Fibroblast of lung (primary cell): ENCODE measurements around the gene SLC4A1. TPM values are rescaled to one million over a fixed set of nuclear protein-coding genes. Genes with fewer than 3 reads are reported as not detected.

Experiments
- DNase-seq, 2 donors: peaks; one replicate each; pipeline versions ENCODE4 v3.0.0 to v3.0.0-alpha.2; 2010; ENCODE audit warnings: low read depth in 2 of 2
- H2AFZ ChIP-seq: 2 replicates; pipeline ENCODE4 v1.5.1; 2012; ENCODE audit warnings: low read length, control low read depth, inconsistent platforms
- H3K27ac ChIP-seq: 2 replicates; pipeline ENCODE4 v1.5.1; 2011; ENCODE audit warnings: low read length, control low read depth; ENCODE audit not compliant: insufficient read depth
- H3K27me3 ChIP-seq: 2 replicates; pipeline ENCODE4 v1.5.1; 2011; ENCODE audit warnings: mild to moderate bottlenecking, low read length; ENCODE audit not compliant: control insufficient read depth, insufficient read depth
- H3K36me3 ChIP-seq: 2 replicates; pipeline ENCODE4 v1.5.1; 2011; ENCODE audit warnings: low read length; ENCODE audit not compliant: control insufficient read depth, insufficient read depth
- H3K4me1 ChIP-seq: 2 replicates; pipeline ENCODE4 v1.5.1; 2011; ENCODE audit warnings: low read length; ENCODE audit not compliant: control insufficient read depth, insufficient read depth; ENCODE audit errors: extremely low read depth
- H3K4me2 ChIP-seq: 2 replicates; pipeline ENCODE4 v1.5.1; 2011; ENCODE audit warnings: low read length, control low read depth; ENCODE audit not compliant: insufficient read depth; ENCODE audit errors: extremely low read depth
- H3K4me3 ChIP-seq, 4 experiments: fragments of 200-600 bp in 1 of 4; sonication (generic) in 1 of 4; replicated peaks in 1 of 4; 2 replicates each; pipeline ENCODE4 v1.5.1; 2011 to 2016; ENCODE audit warnings: low read length in 4 of 4, low read depth in 3 of 4, mild to moderate bottlenecking in 3 of 4, control low read depth in 2 of 4, inconsistent platforms in 1 of 4, mixed read lengths in 1 of 4; ENCODE audit not compliant: insufficient read depth in 1 of 4; ENCODE audit errors: control extremely low read depth in 1 of 4
- H3K79me2 ChIP-seq: 2 replicates; pipeline ENCODE4 v1.5.1; 2012; ENCODE audit warnings: mild to moderate bottlenecking, low read length, inconsistent platforms; ENCODE audit not compliant: control insufficient read depth, insufficient read depth
- H3K9ac ChIP-seq: 2 replicates; pipeline ENCODE4 v1.5.1; 2011; ENCODE audit warnings: mild to moderate bottlenecking, low read length, control low read depth; ENCODE audit not compliant: insufficient read depth
- H3K9me3 ChIP-seq: 2 replicates; pipeline ENCODE4 v1.5.1; 2012; ENCODE audit warnings: low read depth, low read length; ENCODE audit not compliant: control insufficient read depth, insufficient read depth
- H4K20me1 ChIP-seq: 2 replicates; pipeline ENCODE4 v1.5.1; 2011; ENCODE audit warnings: low read length; ENCODE audit not compliant: control insufficient read depth, insufficient read depth; ENCODE audit errors: extremely low read depth
- EZH2 ChIP-seq: IDR thresholded peaks from 2 replicates; pipeline ENCODE4 v1.5.1; 2012; ENCODE audit warnings: low read length, control low read depth, mild to moderate bottlenecking; ENCODE audit errors: missing control alignments
- polyA plus RNA-seq, 2 donors: library from polyadenylated mRNA; depleted of rRNA in 1 of 2; stranded (reverse) in 1 of 2; unstranded in 1 of 2; fragments of >200 nt; gene quantifications; 2 replicates each; pipeline ENCODE4 v1.2.1, GENCODE V29; 2011 to 2012; ENCODE audit warnings: missing spikeins in 1 of 2
- total RNA-seq: library from RNA; depleted of rRNA; stranded (reverse); fragments of >200 nt; gene quantifications from 2 replicates; pipeline ENCODE4 v1.2.1, GENCODE V29; 2014
- TF ChIP-seq, protein P1 (sequence below), 2 donors: IDR thresholded peaks in 1 of 2; conservative IDR thresholded peaks in 1 of 2; 1 replicate in 1 of 2; 2 replicates in 1 of 2; pipeline ENCODE4 v1.5.1; 2011 to 2012; ENCODE audit warnings: low read length in 2 of 2, control low read depth in 1 of 2, inconsistent platforms in 1 of 2, low read depth in 1 of 2, mild to moderate bottlenecking in 1 of 2

SLC4A1 gene
- total and polyA plus RNA-seq, 2 donors (not counting 1 experiment from before 2014, with no cell fraction given): not detected

DNA sequence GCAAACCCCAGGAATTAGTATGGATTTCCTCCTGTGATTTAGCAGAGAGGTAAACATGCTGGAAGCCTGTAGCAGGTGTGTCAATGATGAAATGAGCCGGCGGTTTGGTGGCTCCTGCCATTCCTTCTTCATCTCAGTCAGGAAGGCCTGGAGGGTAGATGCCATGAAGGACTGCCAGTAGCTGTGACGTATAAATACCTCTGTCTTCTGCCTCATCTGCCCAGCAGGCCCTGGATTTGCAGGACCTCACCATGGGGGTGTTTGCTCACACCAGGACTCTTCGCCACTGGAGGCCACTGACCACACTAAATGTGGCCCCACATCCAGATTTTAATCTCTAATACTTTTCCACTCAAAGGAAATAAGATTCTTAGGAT is 16.1 kb upstream of the SLC4A1 start:
- Histone ChIP-seq H3K36me3 (no peaks in the 10 kb centered on the region), H2AFZ (no peak overlapping the region), H3K27me3 (no peaks in the 10 kb centered on the region), H3K79me2 (no peaks in the 10 kb centered on the region), H3K4me1 (peaks cover 3% of the 10 kb centered on the region), H3K4me2 (no peak overlapping the region), H3K4me3 (no peak overlapping the region), H4K20me1 (no peaks in the 10 kb centered on the region), H3K27ac (no peak overlapping the region), H3K9me3 (no peaks in the 10 kb centered on the region), H3K9ac (no peak overlapping the region)
- DNase-seq: no peak
- no peak for TF ChIP-seq EZH2
- TF ChIP-seq, protein P1, sequence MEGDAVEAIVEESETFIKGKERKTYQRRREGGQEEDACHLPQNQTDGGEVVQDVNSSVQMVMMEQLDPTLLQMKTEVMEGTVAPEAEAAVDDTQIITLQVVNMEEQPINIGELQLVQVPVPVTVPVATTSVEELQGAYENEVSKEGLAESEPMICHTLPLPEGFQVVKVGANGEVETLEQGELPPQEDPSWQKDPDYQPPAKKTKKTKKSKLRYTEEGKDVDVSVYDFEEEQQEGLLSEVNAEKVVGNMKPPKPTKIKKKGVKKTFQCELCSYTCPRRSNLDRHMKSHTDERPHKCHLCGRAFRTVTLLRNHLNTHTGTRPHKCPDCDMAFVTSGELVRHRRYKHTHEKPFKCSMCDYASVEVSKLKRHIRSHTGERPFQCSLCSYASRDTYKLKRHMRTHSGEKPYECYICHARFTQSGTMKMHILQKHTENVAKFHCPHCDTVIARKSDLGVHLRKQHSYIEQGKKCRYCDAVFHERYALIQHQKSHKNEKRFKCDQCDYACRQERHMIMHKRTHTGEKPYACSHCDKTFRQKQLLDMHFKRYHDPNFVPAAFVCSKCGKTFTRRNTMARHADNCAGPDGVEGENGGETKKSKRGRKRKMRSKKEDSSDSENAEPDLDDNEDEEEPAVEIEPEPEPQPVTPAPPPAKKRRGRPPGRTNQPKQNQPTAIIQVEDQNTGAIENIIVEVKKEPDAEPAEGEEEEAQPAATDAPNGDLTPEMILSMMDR (conservative IDR thresholded peaks at IDR 0.05 in 1 of 2, IDR thresholded peaks at IDR 0.05 in 1 of 2; ENCODE audit: low read depth in 1 of 2, low read length in 2 of 2): no peak

DNA sequence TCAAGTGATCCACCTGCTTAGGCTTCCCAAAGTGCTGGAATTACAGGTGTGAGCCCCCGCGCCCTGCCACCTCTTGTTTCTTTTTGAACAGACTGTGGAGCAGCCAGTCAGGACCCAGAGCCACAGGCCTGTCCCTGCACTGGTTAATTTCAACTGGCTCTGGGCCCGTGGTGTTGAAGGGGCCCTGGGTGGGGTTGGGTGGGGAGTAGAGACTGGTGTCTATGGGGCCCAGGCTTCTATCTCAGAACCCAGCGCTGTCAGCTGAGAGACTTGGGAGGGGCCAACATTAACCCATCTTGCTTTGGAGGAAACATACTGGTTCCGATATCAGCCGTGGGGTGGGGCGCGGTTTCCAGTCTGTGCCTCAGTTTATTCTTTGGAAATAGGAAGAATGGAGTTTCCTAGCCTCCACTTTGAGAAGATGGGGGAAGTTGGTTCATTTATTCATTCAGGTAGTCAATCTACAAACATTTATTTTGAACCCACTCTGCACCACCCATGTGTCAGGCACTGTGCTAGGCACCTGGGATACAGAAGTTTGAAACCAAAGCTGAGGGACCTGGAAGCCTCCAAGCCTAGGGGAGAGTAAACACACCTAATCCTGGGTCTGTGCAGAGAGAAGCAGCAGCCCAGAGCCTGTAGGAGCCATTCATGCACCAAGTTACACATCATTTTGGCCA is 15.5 kb upstream of the SLC4A1 start:
- Histone ChIP-seq H3K9ac (no peak overlapping the region), H3K27ac (no peak overlapping the region), H3K9me3 (no peaks in the 10 kb centered on the region), H3K4me2 (no peak overlapping the region), H3K27me3 (no peaks in the 10 kb centered on the region), H3K4me3 (no peak overlapping the region), H3K36me3 (no peaks in the 10 kb centered on the region), H4K20me1 (no peaks in the 10 kb centered on the region), H3K4me1 (peaks cover 3% of the 10 kb centered on the region), H3K79me2 (no peaks in the 10 kb centered on the region), H2AFZ (no peak overlapping the region)
- DNase-seq: no peak
- TF ChIP-seq EZH2: no peak
- TF ChIP-seq, protein P1 (conservative IDR thresholded peaks at IDR 0.05 in 1 of 2, IDR thresholded peaks at IDR 0.05 in 1 of 2; ENCODE audit: low read depth in 1 of 2, low read length in 2 of 2): no peak

DNA sequence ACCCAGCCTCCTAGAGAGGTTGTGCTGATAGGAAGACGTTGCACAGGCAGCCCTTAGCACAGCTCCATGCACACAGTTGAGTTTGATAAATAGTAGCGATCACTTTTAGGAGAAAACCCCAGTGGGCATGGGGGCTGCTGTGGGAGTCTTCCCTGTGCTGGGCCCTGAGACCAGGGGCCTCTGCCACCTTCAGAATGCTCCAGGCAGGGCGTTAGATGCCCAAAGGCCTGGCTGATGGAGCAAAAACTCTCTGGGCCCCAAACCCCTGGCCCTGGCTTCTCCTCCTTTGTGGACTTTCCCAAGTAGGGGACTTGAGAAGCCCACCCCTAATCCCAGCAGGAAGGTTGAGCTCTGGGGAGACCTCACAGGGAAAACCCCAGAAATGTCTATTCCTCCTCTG is 14.3 kb upstream of the SLC4A1 start:
- H3K9ac ChIP-seq: no peak overlapping the region
- H3K4me1 ChIP-seq: peaks cover 3% of the 10 kb centered on the region
- H4K20me1 ChIP-seq: no peaks in the 10 kb centered on the region
- H3K27ac ChIP-seq: no peak overlapping the region
- H3K4me3 ChIP-seq: no peak overlapping the region
- TF ChIP-seq, protein P1 (conservative IDR thresholded peaks at IDR 0.05 in 1 of 2, IDR thresholded peaks at IDR 0.05 in 1 of 2; ENCODE audit: low read depth in 1 of 2, low read length in 2 of 2): no peak
- no peak for TF ChIP-seq EZH2
- DNase-seq: no peak
- no peak overlapping the region for H2AFZ ChIP-seq
- H3K9me3 ChIP-seq: no peaks in the 10 kb centered on the region
- H3K4me2 ChIP-seq: no peak overlapping the region
- no peaks in the 10 kb centered on the region for H3K36me3 ChIP-seq
- no peaks in the 10 kb centered on the region for H3K27me3 ChIP-seq
- no peaks in the 10 kb centered on the region for H3K79me2 ChIP-seq
